Liver (tissue), 9 donors: Measurements from ENCODE around the gene ZNF219. TPM values are rescaled to one million over a fixed set of nuclear protein-coding genes. Genes with fewer than 3 reads are reported as not detected.

Experiments
- DNase-seq: peaks from one replicate; pipeline ENCODE4 v3.0.0-alpha.2; 2017; ENCODE audit warnings: low spot score
- H3K27ac ChIP-seq, 2 donors: one replicate each; pipeline ENCODE4 v1.7.0; 2013; ENCODE audit warnings: inconsistent platforms in 2 of 2, low read length in 2 of 2, control low read depth in 1 of 2, low read depth in 1 of 2, mild to moderate bottlenecking in 1 of 2
- H3K27me3 ChIP-seq, 4 donors: one replicate each; pipeline versions ENCODE4 v1.6.1 to v1.7.0; 2013; ENCODE audit warnings: low read length in 3 of 4, inconsistent platforms in 1 of 4, mild to moderate bottlenecking in 1 of 4, moderate library complexity in 1 of 4; ENCODE audit not compliant: control insufficient read depth in 4 of 4, insufficient read depth in 4 of 4
- H3K36me3 ChIP-seq, 4 donors: one replicate each; pipeline versions ENCODE4 v1.6.1 to v1.7.0; 2013; ENCODE audit warnings: low read length in 3 of 4, mild to moderate bottlenecking in 3 of 4, low read depth in 1 of 4, moderate library complexity in 1 of 4; ENCODE audit not compliant: control insufficient read depth in 4 of 4, insufficient read depth in 3 of 4
- H3K4me1 ChIP-seq, 4 donors: one replicate each; pipeline versions ENCODE4 v1.6.1 to v1.7.0; 2013; ENCODE audit warnings: low read length in 3 of 4, mild to moderate bottlenecking in 3 of 4, moderate library complexity in 1 of 4; ENCODE audit not compliant: control insufficient read depth in 4 of 4, insufficient read depth in 4 of 4
- H3K4me3 ChIP-seq, 3 donors: one replicate each; pipeline versions ENCODE4 v1.6.1 to v1.7.0; 2013; ENCODE audit warnings: low read length in 3 of 3, control low read depth in 1 of 3, low read depth in 1 of 3, mild to moderate bottlenecking in 1 of 3
- H3K9ac ChIP-seq, 2 donors: one replicate each; pipeline ENCODE4 v1.7.0; 2013; ENCODE audit warnings: low read length in 2 of 2, mild to moderate bottlenecking in 2 of 2, moderate library complexity in 2 of 2, control low read depth in 1 of 2, low read depth in 1 of 2
- H3K9me3 ChIP-seq, 4 donors: one replicate each; pipeline versions ENCODE4 v1.6.1 to v1.7.0; 2013; ENCODE audit warnings: low read length in 3 of 4; ENCODE audit not compliant: control insufficient read depth in 4 of 4
- ATF3 ChIP-seq: IDR thresholded peaks from 2 replicates; pipeline ENCODE4 v1.6.1; 2016; ENCODE audit warnings: antibody characterized with exemption
- CTCF ChIP-seq: fragments of 150-350 bp; IDR thresholded peaks from 2 replicates; pipeline ENCODE4 v1.5.1; 2017; ENCODE audit warnings: improper control_type of control experiment, low read depth, low read length; ENCODE audit not compliant: missing input control
- EGR1 ChIP-seq, 2 donors: IDR thresholded peaks; 2 replicates each; pipeline ENCODE4 v1.6.1; 2016 to 2018; ENCODE audit warnings: antibody characterized with exemption in 2 of 2, low read depth in 2 of 2
- FOXA1 ChIP-seq: IDR thresholded peaks from 2 replicates; pipeline ENCODE4 v1.6.1; 2016; ENCODE audit warnings: antibody characterized with exemption
- FOXA2 ChIP-seq: IDR thresholded peaks from 2 replicates; pipeline ENCODE4 v1.6.1; 2016; ENCODE audit warnings: antibody characterized with exemption
- GABPA ChIP-seq, 2 donors: IDR thresholded peaks in 1 of 2; conservative IDR thresholded peaks in 1 of 2; 2 replicates each; pipeline ENCODE4 v1.6.1; 2016; ENCODE audit warnings: antibody characterized with exemption in 2 of 2, mild to moderate bottlenecking in 1 of 2, moderate library complexity in 1 of 2
- HNF4A ChIP-seq, 2 donors: conservative IDR thresholded peaks; 2 replicates each; pipeline ENCODE4 v1.6.1; 2016; ENCODE audit warnings: antibody characterized with exemption in 2 of 2, mild to moderate bottlenecking in 2 of 2
- HNF4G ChIP-seq: IDR thresholded peaks from 2 replicates; pipeline ENCODE4 v1.6.1; 2016; ENCODE audit warnings: antibody characterized with exemption
- JUND ChIP-seq, 2 donors: IDR thresholded peaks; 2 replicates each; pipeline ENCODE4 v1.6.1; 2016; ENCODE audit warnings: antibody characterized with exemption in 2 of 2
- MAX ChIP-seq: IDR thresholded peaks from 2 replicates; pipeline ENCODE4 v1.6.1; 2016; ENCODE audit warnings: antibody characterized with exemption
- NR2F2 ChIP-seq: IDR thresholded peaks from 2 replicates; pipeline ENCODE4 v1.6.1; 2016; ENCODE audit warnings: antibody characterized with exemption
- RAD21 ChIP-seq, 2 donors: IDR thresholded peaks; 2 replicates each; pipeline ENCODE4 v1.6.1; 2016; ENCODE audit warnings: antibody characterized with exemption in 2 of 2, mild to moderate bottlenecking in 2 of 2
- REST ChIP-seq: IDR thresholded peaks from 2 replicates; pipeline ENCODE4 v1.6.1; 2016; ENCODE audit warnings: antibody characterized with exemption, mild to moderate bottlenecking
- RXRA ChIP-seq, 2 donors: IDR thresholded peaks; 2 replicates each; pipeline ENCODE4 v1.6.1; 2017 to 2018; ENCODE audit warnings: antibody characterized with exemption in 2 of 2, mild to moderate bottlenecking in 1 of 2
- SP1 ChIP-seq: IDR thresholded peaks from 2 replicates; pipeline ENCODE4 v1.6.1; 2018; ENCODE audit warnings: antibody characterized with exemption, mild to moderate bottlenecking
- TAF1 ChIP-seq: conservative IDR thresholded peaks from 2 replicates; pipeline ENCODE4 v1.6.1; 2016; ENCODE audit warnings: antibody characterized with exemption, mild to moderate bottlenecking
- YY1 ChIP-seq: IDR thresholded peaks from 2 replicates; pipeline ENCODE4 v1.6.1; 2016; ENCODE audit warnings: antibody characterized with exemption, mild to moderate bottlenecking
- ZBTB33 ChIP-seq: IDR thresholded peaks from 2 replicates; pipeline ENCODE4 v1.6.1; 2016; ENCODE audit warnings: antibody characterized with exemption
- WGBS: extraction: QIAGEN DNeasy Blood & Tissue Kit; methylation state at CpG from one replicate; pipeline ENCODE4 v1.1.7; 2013; 5-methylcytosine and 5-hydroxymethylcytosine counted together
- polyA plus RNA-seq, 2 donors: library from polyadenylated mRNA; stranded (reverse) in 1 of 2; unstranded in 1 of 2; fragments of 200-250 nt in 1 of 2; fragments of >200 nt in 1 of 2; fragmentation: Nextera tagmentation in 1 of 2; extraction: Ambion mirVana in 1 of 2; gene quantifications; one replicate each; pipeline versions ENCODE4 v1.2.1 to v1.2.3, GENCODE V29; 2013 to 2015
- total RNA-seq, 2 donors: library from RNA; depleted of rRNA; stranded (reverse); fragments of >200 nt; gene quantifications; one replicate each; pipeline ENCODE4 v1.2.3, GENCODE V29; 2014
- donor health status: healthy.
- donor health status: healthy.
- donor health status: healthy.
- donor health status: healthy.
- donor health status: healthy.

ZNF219 gene
- total and polyA plus RNA-seq, 4 donors: 1.3 to 10.5 (median 5.5) TPM

- TF ChIP-seq TAF1 (no peak), JUND (IDR thresholded peaks at IDR 0.05) (no peak), HNF4A (conservative IDR thresholded peaks at IDR 0.05) (no peak)
Observed at GRCh38 chr14:21089877-21090193, 8.6 kb downstream of the ZNF219 start (continued).

GRCh38 chr14:21089271-21089670, 9.2 kb downstream of the ZNF219 start:
- DNase-seq: no peak
- no peaks in the 10 kb centered on the region for H3K27me3 ChIP-seq
- H3K4me1 ChIP-seq: peaks cover 7 to 21% (median 14%) of the 10 kb centered on the region in 4 donors
- no peak overlapping the region for H3K4me3 ChIP-seq
- H3K36me3 ChIP-seq: peaks cover 15 to 34% (median 24%) of the 10 kb centered on the region in 4 donors
- WGBS: 76% methylated on average over 1 of the region's 1 CpG
- H3K9ac ChIP-seq: no peak overlapping the region
- H3K27ac ChIP-seq: no peak overlapping the region
- no peaks in the 10 kb centered on the region for H3K9me3 ChIP-seq
- no peak for TF ChIP-seq ATF3
- no peak for TF ChIP-seq NR2F2
- no peak for TF ChIP-seq SP1
- TF ChIP-seq HNF4A (conservative IDR thresholded peaks at IDR 0.05): no peak
- no peak for TF ChIP-seq MAX
- TF ChIP-seq JUND (IDR thresholded peaks at IDR 0.05): no peak
- no peak for TF ChIP-seq FOXA1
- TF ChIP-seq FOXA2: no peak
- TF ChIP-seq ZBTB33: no peak
- no peak for TF ChIP-seq HNF4G
- TF ChIP-seq TAF1: no peak
- no peak for TF ChIP-seq CTCF
- TF ChIP-seq EGR1 (IDR thresholded peaks at IDR 0.05; ENCODE audit: low read depth in 2 of 2): no peak
- TF ChIP-seq YY1: no peak
- no peak for TF ChIP-seq REST
- TF ChIP-seq RAD21 (IDR thresholded peaks at IDR 0.05): no peak
- no peak for TF ChIP-seq GABPA (IDR thresholded peaks at IDR 0.05 in 1 of 2, conservative IDR thresholded peaks at IDR 0.05 in 1 of 2)
- no peak for TF ChIP-seq RXRA (IDR thresholded peaks at IDR 0.05)
